Right forelimb (tissue), 1 donor: Measurements from ENCODE around the gene SLC38A9.

ENCODE experiments used
- DNase-seq: peaks from one replicate; pipeline ENCODE4 v3.0.0-alpha.2; 2018

SLC38A9 gene

GRCh38 chr5:55645304-55645703 lies 66.8 kb downstream of the SLC38A9 start:
- DNase-seq = no peak

- no peak for DNase-seq
Measured at GRCh38 chr5:55638455-55638854, 73.7 kb downstream of the SLC38A9 start.

- DNase-seq = no peak
Measured at GRCh38 chr5:55638051-55638450, 74.1 kb downstream of the SLC38A9 start.

- DNase-seq = no peak
Measured at GRCh38 chr5:55636683-55637082, 75.4 kb downstream of the SLC38A9 start.

GRCh38 chr5:55636177-55636576 lies 75.9 kb downstream of the SLC38A9 start:
- no peak for DNase-seq

GRCh38 chr5:55634866-55635265 lies 77.3 kb downstream of the SLC38A9 start:
- DNase-seq = no peak

- DNase-seq = no peak
Measured at GRCh38 chr5:55634209-55634805, 77.8 kb downstream of the SLC38A9 start.

GRCh38 chr5:55633574-55634208 lies 78.4 kb downstream of the SLC38A9 start:
- no peak for DNase-seq

GRCh38 chr5:55629815-55630214 lies 82.3 kb downstream of the SLC38A9 start:
- DNase-seq = no peak

- no peak for DNase-seq
Measured at GRCh38 chr5:55626790-55627189, 85.3 kb downstream of the SLC38A9 start.

- DNase-seq = no peak
Measured at GRCh38 chr5:55625913-55626312, 86.2 kb downstream of the SLC38A9 start.

GRCh38 chr5:55625589-55625909 lies 86.6 kb downstream of the SLC38A9 start:
- no peak for DNase-seq

- no peak for DNase-seq
Measured at GRCh38 chr5:55624841-55625588, 87.1 kb downstream of the SLC38A9 start.

GRCh38 chr5:55623789-55624188 lies 88.3 kb downstream of the SLC38A9 start:
- no peak for DNase-seq

- DNase-seq = no peak
Measured at GRCh38 chr5:55622460-55622859, 89.7 kb downstream of the SLC38A9 start.

GRCh38 chr5:55621229-55621628 lies 90.9 kb downstream of the SLC38A9 start:
- no peak for DNase-seq

- DNase-seq = no peak
Measured at GRCh38 chr5:55620766-55621160, 91.4 kb downstream of the SLC38A9 start.

- no peak for DNase-seq
Measured at GRCh38 chr5:55620009-55620765, 91.9 kb downstream of the SLC38A9 start.

GRCh38 chr5:55618318-55618717 lies 93.8 kb downstream of the SLC38A9 start:
- DNase-seq = no peak

- DNase-seq = no peak
Measured at GRCh38 chr5:55613112-55613868, 98.8 kb downstream of the SLC38A9 start.

GRCh38 chr5:55610542-55610941 lies 101.6 kb downstream of the SLC38A9 start:
- no peak for DNase-seq

GRCh38 chr5:55609413-55609812 lies 102.7 kb downstream of the SLC38A9 start:
- DNase-seq = no peak
